Body of pancreas (tissue), 4 donors: ENCODE results near the gene ACOD1. TPM values are rescaled to one million over a fixed set of nuclear protein-coding genes. Genes with fewer than 3 reads are reported as not detected.

ENCODE experiments used
- ATAC-seq: fragments of 150-250 bp; one replicate; pipeline ENCODE4 v1.9.1; 2016
- DNase-seq, 4 donors: peaks; one replicate each; pipeline ENCODE4 v3.0.0-alpha.2; 2019
- H3K27ac ChIP-seq, 4 donors: fragments of 200-600 bp; sonication (generic); 1 replicate in 3 of 4; 2 replicates in 1 of 4; pipeline versions ENCODE4 v1.5.1 to v1.6.1; 2016 to 2019; ENCODE audit warnings: mild to moderate bottlenecking in 1 of 4, mixed read lengths in 1 of 4, moderate library complexity in 1 of 4
- H3K27me3 ChIP-seq, 2 donors: fragments of 200-600 bp; sonication (generic); one replicate each; pipeline ENCODE4 v1.6.0; 2016; ENCODE audit warnings: mild to moderate bottlenecking in 1 of 2
- H3K36me3 ChIP-seq, 2 donors: fragments of 200-600 bp; sonication (generic); replicated peaks in 1 of 2; 2 replicates each; pipeline ENCODE4 v1.5.1; 2016; ENCODE audit warnings: low read depth in 2 of 2; ENCODE audit not compliant: insufficient read depth in 1 of 2
- H3K4me1 ChIP-seq: fragments of 200-600 bp; sonication (generic); one replicate; pipeline ENCODE4 v1.6.0; 2016
- H3K4me3 ChIP-seq, 2 donors: fragments of 200-600 bp; sonication (generic); 1 replicate in 1 of 2; 2 replicates in 1 of 2; pipeline ENCODE4 v1.5.1; 2016 to 2019
- H3K9me3 ChIP-seq, 3 donors: fragments of 200-600 bp; sonication (generic); 1 replicate in 2 of 3; 2 replicates in 1 of 3; pipeline ENCODE4 v1.5.1; 2016
- POLR2A ChIP-seq, 3 donors: fragments of 450-650 bp; IDR thresholded peaks; one replicate each; pipeline ENCODE4 v1.6.1; 2016; ENCODE audit warnings: antibody characterized with exemption in 3 of 3, mild to moderate bottlenecking in 2 of 3
- WGBS, 2 donors: methylation state at CpG; one replicate each; pipeline ENCODE4 v1.1.5; 2017; 5-methylcytosine and 5-hydroxymethylcytosine counted together
- intact Hi-C: fragments of 100-400 bp; cut with DNase I; formaldehyde crosslinking; loops from one replicate; pipeline ENCODE4 v1.15.1; 2023
- total RNA-seq, 2 donors: library from RNA; depleted of rRNA; stranded (reverse); fragments of >200 nt; gene quantifications; one replicate each; pipeline ENCODE4 v1.1.0, GENCODE V29; 2016
- TF ChIP-seq, protein P1 (sequence below), 7 experiments: fragments of 450-650 bp in 4 of 7; fragments of 200-600 bp in 3 of 7; sonication (generic) in 3 of 7; IDR thresholded peaks; one replicate each; pipeline ENCODE4 v1.5.1; 2016 to 2019; ENCODE audit warnings: antibody characterized with exemption in 7 of 7

ACOD1 gene
- total RNA-seq, 2 donors from 2014 or later = not detected

DNA sequence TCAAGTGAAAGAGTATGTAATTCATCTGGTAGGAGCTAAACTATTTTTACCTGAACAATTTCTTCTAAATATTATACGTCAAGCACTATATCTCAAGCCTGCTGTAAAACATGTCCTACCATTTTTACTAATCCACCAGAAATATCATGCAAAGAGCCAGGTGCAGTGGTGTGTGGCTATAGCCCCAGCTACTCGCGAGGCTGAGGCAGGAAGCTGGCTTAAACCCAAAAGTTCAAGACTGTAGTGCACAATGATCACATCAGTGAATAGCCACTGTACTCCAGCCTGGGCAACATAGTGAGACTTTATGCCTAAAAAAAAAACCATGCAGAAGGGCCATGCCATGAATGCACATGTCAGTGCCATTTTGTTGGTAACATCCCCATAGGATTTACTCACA lies 22.9 kb downstream of the ACOD1 start:
- DNase-seq (no peak), ATAC-seq (no peak)
- 44 to 62% methylated on average over 3 of the region's 3 CpGs for WGBS, 2 donors

DNA sequence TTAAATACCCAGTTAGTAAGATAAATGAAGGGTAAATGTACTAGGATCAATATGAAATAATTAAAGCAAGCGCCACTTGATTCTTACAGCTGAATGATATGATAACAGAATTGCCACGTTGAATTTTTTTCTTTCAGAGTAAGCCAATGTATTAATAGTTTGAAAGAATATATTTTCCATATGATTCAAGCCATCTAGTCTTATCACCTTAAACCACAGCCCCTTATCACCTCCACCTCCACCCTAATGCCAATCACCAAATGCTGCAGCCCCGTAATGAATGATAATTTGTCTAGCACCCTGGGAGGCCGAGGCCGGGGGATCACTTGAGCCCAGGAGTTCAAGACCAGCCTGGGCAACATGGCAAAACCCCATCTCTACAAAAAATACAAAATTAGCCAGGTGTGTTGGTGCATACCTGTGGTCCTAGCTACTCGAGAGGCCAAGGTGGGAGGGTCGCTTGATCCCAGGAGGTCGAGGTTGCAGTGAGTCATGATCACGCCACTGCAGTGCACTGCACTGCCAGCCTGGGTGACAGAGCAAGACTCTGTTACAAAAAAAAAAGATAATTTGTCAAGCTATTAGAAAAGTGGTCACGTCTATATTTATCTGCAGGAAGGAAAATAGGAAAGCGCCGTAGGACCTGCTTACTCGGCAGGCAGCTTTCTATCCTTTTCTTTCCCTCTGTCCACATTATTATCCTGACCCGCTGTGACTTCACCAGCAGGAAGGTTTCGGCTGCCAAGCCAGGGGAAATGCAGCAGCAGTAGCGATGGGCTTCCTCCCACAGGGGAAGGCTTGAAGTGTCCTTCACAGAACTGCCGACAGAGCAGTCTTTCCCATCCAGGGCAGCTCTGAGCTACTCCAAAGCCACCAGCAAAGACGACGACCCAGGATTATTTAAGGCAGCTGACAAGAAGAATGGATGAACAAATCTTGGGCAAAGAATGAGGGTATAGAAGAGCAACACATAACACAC lies 23.8 kb downstream of the ACOD1 start:
- 39 to 52% methylated on average over 19 of the region's 19 CpGs for WGBS, 2 donors
- DNase-seq (no peak), ATAC-seq (no peak)
- no peak for TF ChIP-seq POLR2A (IDR thresholded peaks at IDR 0.05)
- TF ChIP-seq, protein P1, sequence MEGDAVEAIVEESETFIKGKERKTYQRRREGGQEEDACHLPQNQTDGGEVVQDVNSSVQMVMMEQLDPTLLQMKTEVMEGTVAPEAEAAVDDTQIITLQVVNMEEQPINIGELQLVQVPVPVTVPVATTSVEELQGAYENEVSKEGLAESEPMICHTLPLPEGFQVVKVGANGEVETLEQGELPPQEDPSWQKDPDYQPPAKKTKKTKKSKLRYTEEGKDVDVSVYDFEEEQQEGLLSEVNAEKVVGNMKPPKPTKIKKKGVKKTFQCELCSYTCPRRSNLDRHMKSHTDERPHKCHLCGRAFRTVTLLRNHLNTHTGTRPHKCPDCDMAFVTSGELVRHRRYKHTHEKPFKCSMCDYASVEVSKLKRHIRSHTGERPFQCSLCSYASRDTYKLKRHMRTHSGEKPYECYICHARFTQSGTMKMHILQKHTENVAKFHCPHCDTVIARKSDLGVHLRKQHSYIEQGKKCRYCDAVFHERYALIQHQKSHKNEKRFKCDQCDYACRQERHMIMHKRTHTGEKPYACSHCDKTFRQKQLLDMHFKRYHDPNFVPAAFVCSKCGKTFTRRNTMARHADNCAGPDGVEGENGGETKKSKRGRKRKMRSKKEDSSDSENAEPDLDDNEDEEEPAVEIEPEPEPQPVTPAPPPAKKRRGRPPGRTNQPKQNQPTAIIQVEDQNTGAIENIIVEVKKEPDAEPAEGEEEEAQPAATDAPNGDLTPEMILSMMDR (IDR thresholded peaks at IDR 0.05) = no peak
- no peaks in the 10 kb centered on the region for H3K9me3 ChIP-seq
- H3K4me1 ChIP-seq = no peaks in the 10 kb centered on the region
- intact Hi-C loops = no loop called here
- no peak overlapping the region for H3K27ac ChIP-seq
- no peaks in the 10 kb centered on the region for H3K36me3 ChIP-seq
- H3K4me3 ChIP-seq = no peak overlapping the region
- H3K27me3 ChIP-seq = no peaks in the 10 kb centered on the region

More for the DNA sequence above, 22.9 kb downstream of the ACOD1 start:
- Histone ChIP-seq H3K27ac (no peak overlapping the region), H3K36me3 (no peaks in the 10 kb centered on the region), H3K9me3 (no peaks in the 10 kb centered on the region), H3K4me1 (no peaks in the 10 kb centered on the region), H3K27me3 (no peaks in the 10 kb centered on the region), H3K4me3 (no peak overlapping the region)
- intact Hi-C loops = no loop called here
- TF ChIP-seq POLR2A (IDR thresholded peaks at IDR 0.05) = no peak
- TF ChIP-seq, protein P1 (IDR thresholded peaks at IDR 0.05) = no peak

- Histone ChIP-seq H3K9me3 (no peaks in the 10 kb centered on the region), H3K36me3 (no peaks in the 10 kb centered on the region), H3K27ac (no peak overlapping the region), H3K4me3 (no peak overlapping the region), H3K4me1 (no peaks in the 10 kb centered on the region), H3K27me3 (no peaks in the 10 kb centered on the region)
- TF ChIP-seq POLR2A (IDR thresholded peaks at IDR 0.05) = no peak
- ATAC-seq (no peak), DNase-seq (no peak)
- intact Hi-C loops = no loop called here
- 87 to 89% methylated on average over 6 of the region's 6 CpGs for WGBS, 2 donors
These were observed 25.8 kb downstream of the ACOD1 start for GRCh38 chr13:76973920-76974617.

- TF ChIP-seq, protein P1 (IDR thresholded peaks at IDR 0.05) = no peak
- TF ChIP-seq POLR2A (IDR thresholded peaks at IDR 0.05) = no peak
- H3K27me3 ChIP-seq = no peaks in the 10 kb centered on the region
- H3K9me3 ChIP-seq = no peaks in the 10 kb centered on the region
- H3K4me1 ChIP-seq = no peaks in the 10 kb centered on the region
- ATAC-seq (no peak), DNase-seq (no peak)
- no peaks in the 10 kb centered on the region for H3K36me3 ChIP-seq
- 65 to 83% methylated on average over 3 of the region's 3 CpGs for WGBS, 2 donors
- H3K27ac ChIP-seq = no peak overlapping the region
- intact Hi-C loops = no loop called here
- no peak overlapping the region for H3K4me3 ChIP-seq
These were observed 26.3 kb downstream of the ACOD1 start for GRCh38 chr13:76974618-76974975.

- ATAC-seq (no peak), DNase-seq (no peak)
- no peak for TF ChIP-seq POLR2A (IDR thresholded peaks at IDR 0.05)
- TF ChIP-seq, protein P1 (IDR thresholded peaks at IDR 0.05) = no peak
- Histone ChIP-seq H3K4me1 (peaks cover 5% of the 10 kb centered on the region), H3K27me3 (peaks cover 0 to 7% of the 10 kb centered on the region in 2 donors), H3K9me3 (no peaks in the 10 kb centered on the region), H3K36me3 (no peaks in the 10 kb centered on the region), H3K4me3 (no peak overlapping the region), H3K27ac (no peak overlapping the region)
- 77 to 83% methylated on average over 6 of the region's 6 CpGs for WGBS, 2 donors
- intact Hi-C loops = no loop called here
These were observed 27.6 kb downstream of the ACOD1 start for GRCh38 chr13:76975863-76976262.
